GM12878 (cell line): ENCODE results near the gene AKAP13.

Source experiments
- BCLAF1 ChIP-seq: fragments of 450-650 bp; IDR thresholded peaks from 2 replicates; pipeline ENCODE4 v1.6.1; 2017; ENCODE audit warnings: antibody characterized with exemption, mild to moderate bottlenecking, moderate library complexity
- CTCF ChIP-seq, 3 experiments: IDR thresholded peaks in 2 of 3; conservative IDR thresholded peaks in 1 of 3; 2 replicates each; pipeline ENCODE4 v1.5.1; 2011; ENCODE audit warnings: low read depth in 3 of 3, low read length in 3 of 3, mild to moderate bottlenecking in 3 of 3, control low read depth in 2 of 3, moderate library complexity in 2 of 3, inconsistent platforms in 1 of 3, mixed read lengths in 1 of 3; ENCODE audit not compliant: control insufficient read depth in 2 of 3, insufficient read depth in 1 of 3; ENCODE audit errors: extremely low read depth in 1 of 3
- HDAC2 ChIP-seq: fragments of 200-600 bp; sonication (generic); IDR thresholded peaks from 2 replicates; pipeline ENCODE4 v1.6.1; 2017
- POLR2A ChIP-seq: IDR thresholded peaks from 2 replicates; pipeline ENCODE4 v1.6.1; 2011; ENCODE audit warnings: low read depth, mild to moderate bottlenecking, low read length
- RAD21 ChIP-seq: IDR thresholded peaks from 2 replicates; pipeline ENCODE4 v1.6.1; 2011; ENCODE audit warnings: mild to moderate bottlenecking, low read depth, low read length, moderate library complexity; ENCODE audit not compliant: insufficient read depth
- SIX5 ChIP-seq: IDR thresholded peaks from 2 replicates; pipeline ENCODE4 v1.6.1; 2011; ENCODE audit warnings: mild to moderate bottlenecking, low read depth, low read length, moderate library complexity; ENCODE audit not compliant: severe bottlenecking
- SUZ12 ChIP-seq: fragments of 200-600 bp; sonication (generic); IDR thresholded peaks from one replicate; pipeline ENCODE4 v1.6.1; 2018; ENCODE audit warnings: antibody characterized with exemption, mild to moderate bottlenecking; ENCODE audit not compliant: unreplicated experiment
- ZNF384 ChIP-seq: IDR thresholded peaks from 2 replicates; pipeline ENCODE4 v1.6.1; 2012; ENCODE audit warnings: low read depth, mild to moderate bottlenecking, low read length, improper control_type of control experiment, borderline replicate concordance

DNA sequence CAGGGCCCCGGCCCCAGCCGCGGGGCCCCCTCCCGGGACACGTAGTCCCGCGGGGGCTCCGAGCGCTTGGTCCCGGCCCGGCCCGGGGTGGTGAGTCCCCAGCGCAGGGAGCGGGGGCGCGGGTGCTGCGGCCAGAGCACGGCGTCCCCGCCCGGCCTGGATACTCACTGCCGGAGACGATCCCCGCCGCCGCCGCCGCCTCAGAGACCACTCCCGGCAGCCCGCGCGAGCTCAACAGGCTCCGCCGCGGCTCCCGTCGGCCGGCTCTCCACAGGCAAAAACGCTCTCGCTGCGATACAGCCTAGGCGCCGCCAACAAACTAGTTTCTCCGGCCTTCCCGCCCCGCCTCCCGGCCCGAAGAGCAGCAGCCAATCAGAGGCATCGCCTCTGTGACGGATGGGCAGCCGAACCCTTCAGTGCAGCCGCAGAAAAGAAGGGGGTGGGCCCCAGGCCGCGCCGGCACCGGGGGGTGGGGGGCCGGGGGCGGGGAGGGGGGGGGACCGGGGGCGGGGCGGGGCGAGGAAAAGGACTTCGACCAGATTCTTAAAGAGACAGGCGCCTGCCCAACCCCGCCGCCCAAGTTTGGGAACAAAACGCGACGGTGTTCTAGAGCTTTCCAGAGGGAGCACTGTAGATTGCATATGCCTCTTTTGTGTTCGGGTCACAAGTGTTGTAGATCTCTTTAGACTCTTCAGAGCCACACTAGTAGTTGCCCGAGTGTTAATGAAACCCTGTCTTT is 414.4 kb downstream of the AKAP13 start, which contains the start of gene KLHL25:
- no peak for TF ChIP-seq ZNF384
- TF ChIP-seq CTCF (IDR thresholded peaks at IDR 0.05 in 2 of 3, conservative IDR thresholded peaks at IDR 0.05 in 1 of 3; ENCODE audit: control insufficient read depth in 2 of 3, extremely low read depth in 1 of 3, insufficient read depth in 1 of 3, low read depth in 3 of 3, low read length in 3 of 3): no peak
- TF ChIP-seq HDAC2: no peak
- TF ChIP-seq RAD21: no peak
- no peak for TF ChIP-seq SIX5
- TF ChIP-seq BCLAF1: no peak
- no peak for TF ChIP-seq SUZ12
- peak; percentile 78 for TF ChIP-seq POLR2A
